HG03060 (cell line): ENCODE measurements around the gene EML1.

Source experiments
- ATAC-seq: cut with Tn5 transposase; IDR thresholded peaks from one replicate; pipeline ENCODE4 v1.9.1; 2021; ENCODE audit warnings: low read depth, moderate number of reproducible peaks; ENCODE audit not compliant: unreplicated experiment

The EML1 gene

DNA sequence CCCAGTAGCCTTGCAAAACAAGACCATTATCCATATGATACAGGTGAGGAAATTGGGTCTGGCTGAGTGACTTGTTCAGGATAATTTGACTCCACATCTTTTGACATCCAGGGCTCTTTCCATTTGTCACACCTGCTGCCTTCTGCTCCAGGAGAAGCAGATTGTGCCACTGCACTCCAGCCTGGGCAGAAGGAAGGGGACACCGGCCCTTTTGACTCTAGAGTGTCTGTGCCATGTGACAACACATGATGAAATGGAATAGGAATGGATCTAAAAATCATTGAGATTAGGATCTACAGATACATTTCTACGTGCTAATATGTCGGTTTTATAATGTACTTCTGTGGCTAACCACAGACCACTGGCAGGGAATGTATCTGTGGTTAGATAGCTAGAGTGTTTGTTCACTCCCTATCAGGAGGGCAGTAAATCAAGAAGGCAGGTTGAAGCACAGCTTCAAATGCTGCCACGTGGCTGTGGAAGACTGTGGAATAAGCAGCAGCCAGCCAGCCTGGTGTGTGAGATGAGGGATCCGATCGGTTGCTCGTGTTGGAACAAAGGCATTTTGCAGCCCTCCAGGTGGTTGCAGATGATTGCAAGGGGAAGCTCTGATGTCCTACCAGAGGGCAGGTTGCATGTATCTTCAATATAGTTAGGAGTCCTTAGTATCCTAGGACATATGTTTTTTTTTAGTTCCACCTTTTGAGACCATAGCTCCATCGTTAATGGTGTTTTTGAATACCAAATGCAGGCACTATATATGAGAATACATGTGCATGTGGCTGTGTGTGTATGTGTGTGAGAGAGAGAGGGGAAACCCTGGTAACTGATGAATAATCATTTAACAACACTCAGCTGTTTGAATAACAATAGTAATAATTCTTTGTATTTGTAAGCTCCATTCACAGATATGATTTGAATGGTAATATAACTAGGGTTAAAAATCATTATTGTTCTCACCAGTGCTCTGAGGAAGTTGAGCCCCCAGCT lies 28.6 kb downstream of the EML1 start:
- ATAC-seq: no peak

DNA sequence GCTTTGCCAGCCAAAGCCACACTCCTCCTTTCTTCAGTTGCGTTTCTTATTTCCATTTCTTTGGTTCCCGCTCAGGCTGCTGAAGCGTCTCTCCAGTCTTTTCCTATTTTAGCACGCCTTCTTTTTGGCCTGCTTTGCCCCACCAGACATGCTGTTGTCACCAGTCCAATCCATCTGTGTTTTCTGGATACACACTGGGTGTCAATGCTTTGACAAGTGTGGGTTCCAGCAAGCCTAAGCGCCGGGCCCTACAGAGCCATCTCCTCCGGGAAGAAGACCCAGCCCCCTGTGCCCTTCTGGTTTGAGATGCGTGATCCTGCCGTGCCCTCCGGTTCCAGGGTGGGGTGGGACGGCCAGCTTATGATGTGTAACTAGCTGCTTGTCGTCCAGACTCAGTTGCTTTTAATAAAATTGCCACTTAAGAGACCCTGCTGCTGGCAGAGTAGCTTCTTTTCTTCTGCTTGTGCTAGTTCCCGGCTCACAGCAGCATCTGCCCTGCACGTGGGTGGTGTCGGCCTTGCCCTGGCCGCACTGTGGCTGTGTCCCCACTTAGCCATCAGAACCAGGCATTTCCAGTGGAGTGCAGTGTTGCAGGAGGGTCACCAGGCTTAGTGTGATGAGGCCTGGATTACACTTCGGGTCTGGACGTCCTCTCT lies 29.7 kb downstream of the EML1 start:
- no peak for ATAC-seq

DNA sequence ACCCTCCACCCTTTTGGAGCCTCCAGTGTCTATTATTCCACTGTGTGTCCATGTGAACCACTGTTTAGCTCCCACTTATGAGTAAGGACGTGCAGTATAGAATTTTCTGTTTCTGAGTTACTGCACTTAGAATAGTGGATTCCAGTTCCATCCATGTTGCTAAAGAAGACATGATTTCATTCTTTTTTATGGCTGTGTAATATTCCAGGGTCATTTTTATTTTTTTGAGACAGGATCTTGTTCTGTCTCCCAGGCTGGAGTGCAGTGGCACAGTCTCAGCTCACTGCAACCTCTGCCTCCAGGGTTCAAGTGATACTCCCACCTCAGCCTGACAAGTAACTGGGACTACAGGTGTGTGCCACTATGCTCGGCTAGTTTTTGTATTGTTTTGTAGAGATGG lies 31.6 kb downstream of the EML1 start:
- ATAC-seq: no peak

DNA sequence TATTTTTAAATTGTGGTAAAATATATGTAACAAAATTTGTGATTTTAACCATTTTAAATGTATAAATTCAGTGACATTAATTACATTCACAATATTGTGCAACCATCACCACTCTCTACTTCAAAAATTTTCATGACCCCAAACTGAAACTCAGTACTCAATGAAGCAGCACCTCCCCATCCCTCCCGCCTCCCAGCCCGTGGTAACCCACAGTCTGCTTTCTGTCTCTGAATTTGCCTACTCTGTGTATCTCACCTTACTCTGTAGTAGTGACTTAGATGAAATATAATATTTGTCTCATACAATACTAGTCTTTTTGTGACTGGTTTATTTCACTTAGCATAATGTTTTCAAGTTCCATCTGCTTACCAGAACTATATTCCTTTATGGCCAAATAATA lies 36.2 kb downstream of the EML1 start:
- no peak for ATAC-seq

DNA sequence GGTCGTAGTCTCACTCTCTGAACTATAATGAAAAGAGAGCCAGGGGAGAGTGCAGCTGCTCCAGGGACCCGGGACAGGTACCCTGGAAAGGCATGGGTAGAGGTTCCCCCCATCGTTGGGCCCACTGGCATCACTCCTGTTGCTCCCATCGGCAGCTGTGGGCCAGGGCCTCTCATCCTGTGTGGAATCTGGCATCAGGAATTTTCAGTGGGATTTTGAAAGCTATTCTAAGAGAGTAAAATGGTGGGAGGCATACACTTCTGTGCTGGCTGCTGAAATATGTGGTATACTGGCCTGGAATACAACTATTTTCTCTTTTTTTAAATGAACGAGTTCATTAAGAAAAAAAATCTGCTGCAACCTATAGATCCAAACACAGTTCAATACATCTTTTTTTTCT lies 38.1 kb downstream of the EML1 start:
- no peak for ATAC-seq

DNA sequence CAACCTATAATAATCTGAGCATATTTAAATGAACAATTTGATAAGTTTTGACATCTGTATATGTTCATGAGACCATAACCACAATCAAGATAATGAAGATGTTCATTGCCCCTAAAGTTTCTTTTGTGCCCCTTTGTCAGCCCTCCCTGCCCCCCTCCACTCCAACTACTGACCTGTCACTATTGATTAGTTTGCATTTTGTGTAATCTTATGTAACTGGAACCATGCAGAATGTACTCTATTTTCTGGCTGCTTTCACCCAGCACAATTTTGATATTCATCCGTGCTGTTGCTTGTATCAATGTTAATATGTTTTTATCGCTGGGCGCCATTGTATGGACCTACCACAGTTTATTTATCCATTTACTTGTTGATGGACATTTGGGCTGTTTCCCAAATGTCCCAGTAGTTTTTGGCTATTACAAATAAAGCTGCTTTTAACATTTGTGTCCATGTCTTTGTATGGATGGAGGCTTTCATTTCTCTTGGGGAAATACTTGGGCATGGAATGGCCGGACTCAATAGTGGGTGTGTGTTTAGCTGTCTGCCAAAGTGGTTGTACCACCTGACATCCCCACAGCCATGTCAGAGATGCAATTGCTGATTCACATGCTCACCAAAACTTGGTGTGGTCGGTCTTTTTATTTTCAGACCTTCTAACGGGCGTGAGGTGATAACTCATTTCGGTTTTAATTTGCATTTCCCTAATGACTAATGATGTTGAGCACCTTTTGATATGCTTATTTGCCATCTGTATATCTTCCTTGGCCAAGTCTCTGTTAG lies 38.9 kb downstream of the EML1 start:
- ATAC-seq: no peak

DNA sequence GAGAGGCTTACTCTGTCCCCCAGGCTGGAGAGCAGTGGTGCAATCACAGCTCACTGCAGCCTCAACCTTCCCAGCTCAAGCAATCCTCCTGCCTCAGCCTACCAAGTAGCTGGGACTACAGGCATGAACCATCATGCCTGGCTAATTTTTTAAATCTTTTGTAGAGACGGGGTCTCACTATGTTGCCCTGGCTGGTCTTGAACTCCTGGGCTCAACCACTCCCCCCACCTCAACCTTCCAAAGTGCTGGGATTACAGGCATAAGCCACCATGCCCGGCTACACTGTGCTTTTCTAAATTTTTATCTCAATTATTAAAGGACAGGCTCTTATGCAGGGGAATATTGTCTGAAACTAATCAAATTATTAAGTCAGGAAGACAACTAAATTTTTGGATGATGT lies 44.6 kb downstream of the EML1 start:
- no peak for ATAC-seq

DNA sequence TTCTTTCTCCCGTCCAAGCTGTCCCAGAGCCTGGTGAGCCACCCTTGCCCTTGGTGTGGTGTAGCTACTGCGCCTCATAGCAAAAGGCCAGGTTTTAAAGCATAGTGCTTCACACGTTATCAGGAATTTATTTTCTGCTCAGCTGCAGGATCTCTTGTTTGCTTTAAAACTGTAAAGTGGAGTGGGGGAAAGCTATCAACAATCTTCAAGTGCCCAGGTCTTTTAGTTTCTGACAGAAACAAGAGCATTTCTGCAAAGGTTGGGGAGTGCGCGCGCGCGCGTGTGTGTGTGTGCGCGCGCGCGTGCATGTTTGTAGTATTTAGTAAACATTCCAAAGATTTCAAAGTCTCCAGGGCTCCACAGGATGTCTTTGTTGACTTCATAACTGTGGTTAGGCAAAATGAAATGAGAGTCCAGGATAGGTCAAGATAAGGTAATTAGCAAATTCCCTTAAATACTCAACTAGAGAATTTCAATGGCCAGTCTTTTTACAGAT lies 45.5 kb downstream of the EML1 start:
- ATAC-seq: no peak

DNA sequence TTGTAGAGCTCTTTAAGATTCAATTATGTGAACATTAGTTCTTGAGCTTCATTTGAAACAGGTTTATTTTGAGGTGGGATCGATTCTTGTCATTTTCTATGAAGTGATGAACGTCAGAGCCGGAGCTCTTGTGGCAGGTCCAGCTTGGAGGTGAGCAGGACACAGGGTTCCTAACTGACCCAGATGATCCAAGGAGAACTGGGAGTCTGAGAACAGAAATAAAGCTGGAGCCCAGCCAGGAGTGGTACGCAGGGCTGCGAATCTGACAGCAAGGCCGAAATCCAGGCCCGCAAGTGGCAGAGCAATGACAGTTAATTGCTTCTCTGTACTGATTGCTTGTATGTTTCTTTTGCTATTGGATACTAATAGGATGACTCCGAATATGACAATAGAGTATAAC lies 46.5 kb downstream of the EML1 start:
- no peak for ATAC-seq

DNA sequence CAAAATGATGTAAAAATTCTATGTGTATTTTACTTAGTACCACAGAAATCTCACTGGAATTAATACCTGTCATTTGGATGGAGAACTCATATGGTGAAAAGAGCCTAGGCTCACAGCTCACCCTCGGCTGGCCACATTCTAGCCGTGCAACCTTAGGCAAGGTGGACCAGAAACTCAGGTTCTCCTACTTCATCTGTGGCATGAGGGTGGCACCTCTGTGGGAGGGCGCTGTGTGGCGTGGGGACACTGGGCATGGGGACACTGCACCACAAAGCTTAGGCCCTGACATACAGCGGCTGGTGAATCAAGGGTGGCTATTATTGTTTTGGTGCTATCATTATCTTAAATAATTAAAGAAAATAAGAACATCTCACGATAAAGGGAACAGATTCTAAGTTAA lies 47.1 kb downstream of the EML1 start:
- ATAC-seq: no peak

DNA sequence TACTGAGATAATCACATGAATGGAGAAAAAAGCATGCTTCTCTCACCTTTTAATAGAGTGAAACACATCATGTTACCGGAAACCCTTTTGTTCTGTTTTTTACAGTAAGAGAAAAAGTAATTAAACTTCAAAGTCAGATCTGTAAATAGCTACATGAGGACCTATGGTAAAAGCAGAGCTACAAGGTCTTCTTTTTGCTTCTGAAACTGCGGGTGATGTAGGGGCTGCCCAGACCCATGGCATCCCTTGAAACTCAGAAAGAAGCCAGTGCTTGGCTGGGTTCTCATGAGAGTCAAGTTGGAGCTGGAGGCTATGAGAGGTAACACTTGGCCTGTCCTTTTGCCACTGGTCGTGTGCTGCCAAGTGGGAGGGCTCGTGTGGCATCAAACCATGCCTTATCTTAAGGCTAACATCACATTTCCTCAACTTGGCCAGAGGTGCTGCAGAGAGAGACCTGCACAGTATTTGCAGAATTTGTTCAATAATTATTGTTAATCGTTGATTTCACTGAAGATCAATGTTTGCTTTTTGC lies 47.6 kb downstream of the EML1 start:
- no peak for ATAC-seq

DNA sequence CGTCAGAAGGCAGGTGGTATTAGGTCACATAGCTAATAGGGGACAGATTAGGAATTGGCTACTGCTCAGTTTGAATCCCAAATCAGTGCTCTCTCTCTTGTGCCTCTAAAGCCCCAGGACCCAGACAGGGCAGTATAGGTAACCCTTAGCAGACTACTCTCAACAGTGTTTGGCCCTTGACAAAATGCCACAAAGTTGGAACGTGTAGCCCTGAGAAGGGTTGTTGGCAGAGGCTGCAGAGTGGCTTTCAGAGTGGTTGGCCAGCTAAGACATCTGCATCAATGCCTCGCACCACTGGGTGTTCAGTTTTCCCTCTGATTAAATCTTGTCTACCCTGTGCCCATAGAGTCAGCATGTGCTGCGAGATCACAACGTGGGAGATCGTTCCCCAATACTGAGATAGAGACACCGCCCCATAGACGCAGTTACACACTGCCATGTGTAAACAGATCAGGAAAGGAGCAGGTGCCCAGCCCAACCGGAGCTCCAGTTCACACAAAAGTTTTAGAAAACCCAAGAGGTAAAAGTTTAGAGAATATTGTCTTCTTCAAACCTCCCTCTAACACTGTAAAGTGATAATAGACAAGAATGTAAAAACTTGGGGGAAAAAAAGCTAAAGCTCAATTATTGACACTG lies 48.3 kb downstream of the EML1 start:
- ATAC-seq: no peak

DNA sequence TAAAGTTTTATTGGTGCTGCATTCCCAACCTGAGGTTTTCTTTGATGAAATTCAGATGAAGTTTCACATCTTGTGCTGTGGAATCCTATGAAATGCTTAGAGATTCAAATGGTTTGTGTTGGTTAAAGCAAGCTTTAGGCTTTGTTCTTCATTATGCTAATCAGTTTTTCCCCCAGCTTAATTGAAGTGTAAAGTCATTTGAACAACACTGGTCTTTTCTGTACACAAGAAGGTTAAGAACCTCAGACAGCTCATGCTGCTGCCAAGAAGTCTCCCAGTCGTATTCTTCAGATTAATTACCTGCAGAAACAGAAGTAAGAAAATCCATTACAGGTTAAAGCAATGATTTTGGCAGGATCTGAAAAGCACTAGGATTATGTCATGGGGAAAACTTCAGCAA lies 48.9 kb downstream of the EML1 start:
- no peak for ATAC-seq

DNA sequence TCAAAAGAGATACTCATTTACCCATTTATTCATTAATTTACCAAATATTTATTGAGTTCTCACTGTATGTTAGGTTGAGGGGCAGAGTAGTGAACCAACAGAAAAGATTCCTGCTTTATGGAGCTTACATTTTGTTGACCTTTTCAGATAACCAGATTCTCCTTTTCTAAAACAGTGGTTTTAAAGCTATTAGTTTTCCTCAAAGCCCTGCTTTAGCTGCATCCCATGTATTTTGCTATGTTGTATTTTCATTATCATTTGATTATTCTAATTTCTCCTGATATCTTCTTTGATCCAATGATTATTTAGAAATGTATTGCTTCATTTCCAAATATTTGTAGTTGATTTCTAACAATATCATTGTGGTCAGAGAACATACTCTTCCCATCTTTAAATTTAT lies 53.6 kb downstream of the EML1 start:
- ATAC-seq: no peak

DNA sequence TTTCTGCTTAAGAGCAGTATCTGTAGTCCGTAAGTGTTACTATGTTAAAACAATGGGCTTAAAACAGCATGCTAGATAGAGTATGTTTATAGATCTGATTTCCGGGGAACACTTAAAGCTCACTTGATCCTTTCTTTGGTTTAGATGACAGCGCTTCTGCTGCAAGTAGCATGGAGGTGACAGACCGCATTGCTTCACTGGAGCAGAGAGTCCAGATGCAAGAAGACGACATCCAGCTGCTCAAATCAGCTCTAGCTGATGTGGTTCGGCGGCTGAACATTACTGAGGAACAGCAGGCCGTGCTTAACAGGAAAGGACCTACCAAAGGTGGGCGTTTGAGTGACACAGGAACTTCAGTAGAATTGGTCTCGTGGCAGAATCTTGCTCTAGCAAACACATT lies 57.5 kb downstream of the EML1 start:
- no peak for ATAC-seq

DNA sequence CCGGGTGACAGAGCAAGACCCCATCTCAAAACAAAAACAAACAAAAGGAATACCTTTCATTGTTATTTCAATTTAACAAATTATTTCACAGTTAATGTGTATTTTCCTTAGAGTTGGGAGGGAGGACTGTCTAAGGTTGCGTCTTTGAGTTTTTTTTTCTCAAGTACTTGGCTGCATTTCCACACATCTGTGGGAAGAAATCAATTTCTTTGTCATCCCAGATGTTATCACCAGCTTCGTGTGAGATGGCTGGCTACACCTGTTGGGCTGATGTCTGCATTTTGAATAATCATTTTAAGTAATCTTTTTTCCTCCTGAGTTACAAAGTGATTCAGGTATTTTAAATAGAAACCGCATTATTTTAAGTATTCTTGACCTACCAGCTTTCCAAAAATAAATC lies 59.4 kb downstream of the EML1 start:
- ATAC-seq: no peak

DNA sequence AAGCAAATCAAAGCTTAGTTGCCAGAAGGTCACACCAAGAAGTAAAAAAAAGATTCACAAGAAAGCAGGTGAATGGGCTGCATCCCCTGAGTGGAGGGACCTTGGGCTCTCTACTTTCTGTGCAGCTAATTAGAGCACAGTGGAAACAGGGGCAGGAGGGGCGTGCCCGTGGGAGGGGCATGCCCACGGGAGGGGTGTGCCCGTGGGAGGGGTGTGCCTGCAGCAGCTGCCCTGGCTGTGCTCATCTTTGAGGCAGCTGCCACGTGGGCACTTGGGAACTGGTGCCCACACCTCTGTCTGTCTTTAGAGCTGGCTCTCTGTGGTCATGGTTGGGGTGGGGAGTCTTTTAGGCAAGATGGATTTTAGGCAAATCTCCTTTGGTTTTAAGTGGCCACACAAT lies 60.0 kb downstream of the EML1 start:
- no peak for ATAC-seq

DNA sequence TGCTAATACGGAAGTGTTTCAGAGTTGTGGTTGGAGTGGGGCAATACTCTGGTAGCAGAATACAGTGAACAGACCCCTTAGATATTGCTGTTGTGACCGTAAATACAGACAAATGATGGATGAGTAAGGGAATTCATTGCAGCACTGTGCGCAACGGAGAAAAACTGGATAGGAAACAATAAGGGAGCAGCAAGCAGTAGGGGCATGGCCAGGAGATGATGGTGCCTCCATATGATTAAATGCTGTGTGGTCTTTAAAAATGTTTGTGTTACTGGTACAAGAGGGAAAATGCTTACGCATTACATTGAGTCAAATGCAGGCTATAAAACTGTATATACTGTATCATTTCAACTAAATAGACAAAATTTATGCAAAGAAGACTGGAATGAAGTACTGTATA lies 61.6 kb downstream of the EML1 start:
- ATAC-seq: no peak

DNA sequence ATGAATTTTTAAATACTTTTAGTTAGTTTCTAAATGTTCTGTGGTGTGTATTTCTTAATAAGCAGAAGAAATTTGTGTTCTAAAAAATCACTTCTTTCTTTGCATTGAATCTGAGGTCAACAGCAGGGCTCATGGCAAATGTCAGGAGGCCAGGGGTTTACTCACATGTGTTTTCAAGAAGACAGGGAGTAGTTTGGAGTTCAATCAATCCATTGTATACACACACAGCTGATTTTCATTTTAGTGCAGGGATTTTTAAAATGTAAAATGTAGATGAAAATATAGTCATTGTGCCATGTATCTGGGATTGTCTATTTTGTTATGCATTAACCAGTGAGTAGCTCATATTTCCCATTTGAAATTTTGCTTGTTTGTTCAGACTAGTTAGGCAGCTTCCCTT lies 62.1 kb downstream of the EML1 start:
- no peak for ATAC-seq

DNA sequence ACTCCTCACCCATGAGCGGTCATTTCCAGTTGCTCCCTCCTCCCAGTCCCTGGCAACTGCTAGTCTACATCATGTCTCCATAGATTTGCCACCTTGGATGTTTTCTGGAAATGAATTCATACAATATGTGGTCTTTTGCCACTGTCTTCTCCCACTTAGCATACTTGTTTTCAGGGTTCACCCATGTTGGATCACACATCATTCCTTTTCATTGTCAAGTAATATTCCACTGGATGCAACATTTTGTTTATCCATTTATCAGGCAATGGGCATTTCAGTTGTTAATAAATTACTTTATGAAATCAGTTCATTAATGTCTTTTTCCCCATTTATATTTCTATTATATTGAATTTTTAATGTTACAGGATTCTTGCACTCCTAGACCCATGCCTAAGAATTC lies 64.3 kb downstream of the EML1 start:
- no peak for ATAC-seq
